Neural progenitor cell (in vitro differentiated cells): ENCODE measurements around the gene EFL1.

Experiments used
- CTCF ChIP-seq: fragments of 200-600 bp; sonication (generic); IDR thresholded peaks from 2 replicates; pipeline ENCODE4 v1.5.1; 2017; ENCODE audit warnings: antibody characterized with exemption, mild to moderate bottlenecking
- EZH2 ChIP-seq: fragments of 200-600 bp; sonication (generic); IDR thresholded peaks from 2 replicates; pipeline ENCODE4 v1.6.1; 2017; ENCODE audit warnings: antibody characterized with exemption, mild to moderate bottlenecking, moderate library complexity

GRCh38 chr15:82231842-82232241 lies 30.7 kb downstream of the EFL1 start:
- TF ChIP-seq CTCF (no peak), EZH2 (no peak)
